Stimulated activated CD4-positive, alpha-beta T cell treated with anti-CD3 and anti-CD28 coated beads, Interleukin-1b, Interleukin-23, amount 100 ng/mL, for 24 hours (primary cell): ENCODE data around the gene GTPBP1.

Source experiments
- DNase-seq, 4 experiments: peaks; one replicate each; pipeline ENCODE4 v3.0.0-alpha.2; 2020; ENCODE audit warnings: low read depth in 4 of 4, low spot score in 1 of 4

GTPBP1 gene

DNA sequence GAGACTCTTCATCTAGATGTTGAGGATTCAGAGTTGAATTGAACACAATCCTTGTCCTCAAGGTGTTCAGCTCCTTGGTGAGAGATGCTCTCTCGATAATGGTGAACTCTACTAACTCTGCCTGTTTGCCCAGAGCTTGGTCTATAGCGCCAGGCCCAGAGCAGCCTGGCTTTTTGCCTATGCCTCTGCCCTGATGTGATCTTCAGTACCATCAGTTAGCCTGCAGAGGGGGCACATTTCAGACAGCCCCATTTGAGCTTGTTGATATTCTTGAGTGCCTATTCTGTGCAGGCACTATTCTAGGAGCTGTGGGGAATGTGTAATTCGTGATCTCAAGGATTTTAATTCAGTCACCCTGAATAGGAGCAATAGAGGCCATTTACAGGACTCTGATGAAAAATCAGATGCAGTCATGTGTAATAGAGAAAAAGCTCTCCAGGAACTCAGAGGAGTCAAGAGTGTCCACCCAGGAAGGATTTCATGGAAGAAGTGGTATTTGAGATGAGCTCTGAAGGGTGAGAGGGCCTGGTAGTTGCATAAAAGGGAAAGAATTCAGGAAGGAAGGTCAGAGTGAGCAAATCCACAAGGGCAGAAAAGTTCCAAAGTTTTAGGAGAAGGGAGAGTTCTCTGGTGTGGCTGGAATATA lies 19.3 kb downstream of the GTPBP1 start:
- DNase-seq = no peak

DNA sequence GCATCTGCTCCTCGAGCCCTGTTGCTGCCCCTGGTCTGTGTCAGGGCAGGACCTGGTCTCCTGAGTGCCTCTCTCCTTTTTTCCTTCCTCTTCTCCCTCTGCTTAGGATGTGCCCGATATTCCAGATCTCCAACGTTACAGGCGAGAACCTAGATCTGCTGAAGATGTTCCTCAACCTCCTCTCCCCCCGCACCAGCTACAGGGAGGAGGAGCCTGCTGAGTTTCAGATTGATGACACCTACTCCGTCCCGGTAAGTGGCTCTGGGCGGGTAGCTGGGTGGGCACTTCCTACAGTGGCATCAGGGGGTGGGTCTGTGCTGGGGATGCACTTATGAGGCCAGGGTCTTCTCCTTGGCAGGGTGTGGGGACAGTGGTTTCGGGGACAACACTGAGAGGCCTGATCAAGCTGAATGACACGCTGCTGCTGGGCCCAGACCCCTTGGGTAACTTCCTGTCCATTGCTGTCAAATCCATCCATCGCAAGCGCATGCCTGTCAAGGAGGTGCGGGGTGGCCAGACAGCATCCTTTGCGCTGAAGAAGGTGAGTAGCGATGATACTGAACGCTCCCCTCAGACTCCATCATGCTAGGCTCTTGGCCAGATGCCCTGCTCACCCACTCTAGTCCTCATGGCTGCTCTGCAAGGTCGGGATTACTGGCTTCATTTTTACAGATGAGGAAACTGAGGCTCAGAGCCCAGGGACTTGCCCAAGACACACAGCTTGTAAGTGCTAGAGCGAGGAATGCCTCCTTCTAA lies 20.3 kb downstream of the GTPBP1 start:
- DNase-seq = no peak

GRCh38 chr22:38727123-38727522 lies 21.4 kb downstream of the GTPBP1 start:
- no peak for DNase-seq

DNA sequence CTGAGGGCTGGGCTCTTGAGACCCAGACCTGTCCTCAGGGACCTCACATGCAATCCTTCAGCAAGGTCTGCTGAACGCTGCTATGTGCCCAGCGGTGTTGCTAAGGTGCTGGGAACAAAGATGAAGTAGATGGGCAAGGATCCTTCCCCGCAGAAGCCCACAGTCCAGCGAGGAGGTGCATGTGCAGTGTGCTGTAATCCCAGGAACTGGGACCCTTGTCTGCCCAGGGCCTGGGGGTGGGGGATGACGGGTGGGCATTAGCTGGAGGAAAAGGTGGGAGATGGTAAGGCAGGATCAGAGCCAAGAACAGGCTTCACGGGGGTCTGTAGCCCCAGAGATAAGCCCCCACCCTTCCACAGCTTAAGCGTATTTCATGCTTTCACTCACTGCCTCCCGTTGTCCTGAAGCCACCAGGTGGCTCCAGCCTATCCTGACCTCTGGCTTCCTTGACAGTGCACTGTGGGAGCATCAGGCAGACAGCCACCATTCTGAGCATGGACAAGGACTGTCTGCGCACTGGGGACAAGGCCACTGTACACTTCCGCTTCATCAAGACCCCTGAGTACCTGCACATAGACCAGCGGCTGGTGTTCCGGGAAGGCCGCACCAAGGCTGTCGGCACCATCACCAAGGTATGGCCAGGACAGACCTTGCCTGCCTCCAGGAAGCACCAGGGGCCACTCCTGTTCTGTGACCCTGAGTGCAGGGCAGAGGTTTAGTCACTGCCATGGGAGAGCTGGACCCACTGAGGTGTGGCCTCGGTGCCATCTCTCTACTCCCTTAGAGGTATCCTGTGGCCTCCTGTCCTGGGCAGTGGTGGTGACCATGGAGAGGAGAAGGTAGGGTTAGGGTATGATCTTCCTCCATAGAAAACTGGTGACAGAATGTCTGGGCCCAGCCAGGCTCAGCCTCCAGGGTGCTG lies 22.0 kb downstream of the GTPBP1 start:
- no peak for DNase-seq

- DNase-seq = no peak
Observed at GRCh38 chr22:38728871-38729796, 23.4 kb downstream of the GTPBP1 start.

- DNase-seq = no peak
Observed at GRCh38 chr22:38729946-38730345, 24.2 kb downstream of the GTPBP1 start.

DNA sequence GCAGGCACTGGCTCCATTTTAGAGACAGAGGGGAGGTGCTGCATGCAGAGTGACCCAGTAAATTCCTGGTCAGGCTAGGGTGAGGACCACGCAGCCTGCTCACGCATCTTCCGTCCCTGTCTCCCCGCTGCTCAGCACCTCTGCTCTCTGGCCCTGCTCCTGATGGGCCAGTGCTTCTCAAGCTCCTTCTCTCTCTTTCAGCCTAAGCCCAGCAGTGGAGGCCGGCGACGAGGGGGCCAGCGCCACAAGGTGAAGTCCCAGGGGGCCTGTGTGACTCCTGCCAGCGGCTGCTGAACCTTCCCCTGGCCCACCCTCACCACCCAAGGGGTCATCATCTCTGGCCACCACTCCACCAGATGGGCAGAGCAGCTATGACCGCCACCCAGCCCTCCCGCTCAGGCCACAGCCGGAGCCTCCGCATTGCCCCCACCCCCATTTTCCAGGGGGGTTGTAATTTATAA lies 24.7 kb downstream of the GTPBP1 start:
- DNase-seq = no peak

- DNase-seq = no peak
Observed at GRCh38 chr22:38731703-38732161, 26.0 kb downstream of the GTPBP1 start.

DNA sequence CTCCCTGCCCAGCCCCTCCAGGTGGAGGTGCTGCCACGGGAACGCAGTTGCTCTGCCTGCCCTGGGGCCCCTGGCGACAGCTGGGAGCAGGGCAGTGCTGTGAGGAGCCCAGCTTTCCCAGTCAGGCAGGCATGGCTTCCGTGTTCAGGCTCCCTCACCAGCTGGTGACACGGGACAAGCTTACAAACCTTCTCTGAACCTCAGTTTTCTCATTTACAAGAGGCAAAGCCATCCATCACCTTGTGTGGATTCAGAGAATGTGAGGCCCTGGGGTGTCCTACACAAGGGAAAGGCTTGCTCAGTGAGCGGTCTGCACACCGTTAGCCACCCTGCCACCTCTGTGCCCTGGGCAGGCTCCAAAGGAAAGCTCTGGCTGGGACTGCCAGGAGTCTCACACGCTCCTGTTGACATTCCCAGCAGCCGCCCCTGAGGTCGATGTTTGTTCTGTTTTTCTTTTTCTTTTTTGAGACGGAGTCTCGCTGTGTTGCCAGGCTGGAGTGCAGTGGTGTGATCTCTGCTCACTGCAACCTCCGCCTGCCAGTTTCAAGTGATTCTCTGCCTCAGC lies 26.6 kb downstream of the GTPBP1 start:
- DNase-seq = no peak

DNA sequence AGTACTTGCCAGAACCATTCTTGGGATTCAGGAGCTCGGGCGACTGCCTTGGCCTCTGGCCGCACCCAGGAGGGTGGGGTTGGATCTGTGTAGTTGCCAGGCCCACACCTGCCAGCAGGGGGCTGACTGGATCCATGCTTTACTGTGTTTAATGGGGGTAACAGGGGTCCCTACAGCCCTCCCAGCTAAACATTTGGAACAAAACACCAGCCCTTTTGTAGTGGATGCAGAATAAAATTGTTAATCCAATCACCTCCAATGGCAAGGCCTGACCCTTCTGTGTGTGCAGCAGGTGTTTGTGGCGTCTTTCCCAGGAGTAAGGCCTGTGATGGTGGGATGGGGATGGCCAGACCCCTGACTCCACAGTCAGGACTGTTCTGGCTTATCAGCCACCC lies 27.6 kb downstream of the GTPBP1 start:
- DNase-seq = no peak

GRCh38 chr22:38733724-38734381 lies 28.1 kb downstream of the GTPBP1 start:
- no peak for DNase-seq

DNA sequence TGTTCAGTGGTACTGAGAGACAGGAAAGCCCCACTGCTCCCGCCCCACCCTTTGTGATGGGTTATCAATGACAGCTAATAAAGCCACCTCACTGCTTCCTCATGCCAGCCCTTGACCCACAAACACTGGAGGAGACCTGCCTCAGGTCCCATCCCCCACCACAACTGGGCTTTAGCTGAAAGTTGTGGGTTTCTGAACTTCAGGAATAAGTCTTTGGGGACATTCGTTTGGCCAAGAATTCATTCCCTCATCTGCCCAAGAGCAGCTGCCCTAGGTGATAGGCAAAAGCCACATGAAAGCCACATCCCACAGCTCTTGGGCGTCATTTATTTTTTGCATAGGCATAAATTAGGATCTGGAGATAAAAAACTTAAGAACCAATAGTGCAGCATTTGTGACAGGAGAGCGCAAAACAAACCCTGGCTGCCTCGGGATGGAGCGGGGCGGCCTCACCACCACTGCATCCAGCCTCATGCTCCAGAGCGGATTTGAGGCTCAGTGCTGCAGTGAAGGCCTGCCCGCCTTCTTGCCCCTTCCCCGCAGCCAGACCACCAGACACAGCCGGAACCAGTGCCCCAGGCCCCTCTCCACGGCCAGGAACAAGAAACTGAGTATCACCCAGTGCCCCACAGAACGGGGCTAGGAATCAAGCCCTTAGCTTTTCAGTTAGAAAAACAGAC lies 28.8 kb downstream of the GTPBP1 start:
- DNase-seq = no peak

- DNase-seq = no peak
Observed at GRCh38 chr22:38735126-38735464, 29.4 kb downstream of the GTPBP1 start.

DNA sequence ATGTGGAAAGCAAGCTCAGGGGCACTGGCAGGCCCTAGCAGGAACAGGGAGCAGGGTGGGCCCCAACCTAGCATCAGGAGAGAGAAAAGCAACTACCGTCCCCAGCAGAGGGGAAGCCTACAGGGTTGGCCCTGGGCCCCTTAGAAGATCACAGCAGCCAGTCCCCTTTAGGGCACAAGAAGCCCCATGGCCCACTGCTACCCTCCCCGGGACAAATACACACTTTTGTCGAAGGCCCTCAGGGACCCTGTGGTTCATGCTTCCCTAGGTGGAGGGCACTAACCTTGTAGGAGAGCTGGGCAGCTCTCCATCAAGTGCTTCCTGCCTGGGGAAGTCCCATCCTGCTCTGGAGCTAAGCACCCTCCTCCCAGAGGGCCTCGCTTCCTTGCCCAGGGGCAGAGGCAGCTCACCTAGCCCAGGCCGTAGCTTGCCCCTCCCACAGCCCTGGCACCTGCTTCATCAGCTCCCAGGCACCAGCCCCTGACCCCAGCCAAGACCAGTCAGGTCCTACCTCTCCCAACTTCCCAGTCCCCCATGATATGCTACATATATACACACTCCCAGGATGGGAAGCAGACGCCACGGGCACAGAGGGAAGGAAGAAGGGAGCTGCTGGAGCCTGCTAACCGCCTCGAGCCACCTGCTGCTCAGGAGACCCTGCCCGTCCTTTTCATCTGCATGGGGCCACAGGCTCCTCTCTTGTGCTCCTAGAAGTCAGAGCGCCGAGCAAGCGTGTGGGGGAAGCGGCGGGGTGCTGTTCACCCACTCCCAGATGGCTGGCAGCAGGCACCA lies 29.9 kb downstream of the GTPBP1 start:
- no peak for DNase-seq

DNA sequence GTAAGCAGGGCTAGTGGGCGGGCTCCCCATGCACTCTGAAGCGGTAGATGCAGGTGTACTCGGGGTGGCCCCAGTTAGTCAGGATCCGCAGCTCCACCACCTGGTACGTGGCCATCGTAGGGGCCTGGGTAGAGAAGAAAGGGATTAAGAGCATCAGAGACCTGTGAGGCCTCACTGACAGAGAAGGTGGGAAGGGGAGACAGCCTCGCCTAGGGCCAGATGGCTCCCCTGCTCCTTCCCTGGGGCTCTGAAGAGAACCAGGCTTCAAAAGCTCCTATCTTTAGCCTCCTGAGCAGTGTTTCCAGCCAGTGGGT lies 30.5 kb downstream of the GTPBP1 start:
- DNase-seq = no peak

- no peak for DNase-seq
Observed at GRCh38 chr22:38737302-38738060, 31.7 kb downstream of the GTPBP1 start.

GRCh38 chr22:38738475-38739070 lies 32.8 kb downstream of the GTPBP1 start:
- DNase-seq = no peak
